ENCODE measurements around the gene LHX4.

LHX4 gene

GRCh38 chr1:180235502-180236239 is 5.6 kb downstream of the LHX4 start:
- TF ChIP-seq ZNF8 (CRISPR knock-in tag; IDR thresholded peaks at IDR 0.05): no peak
- no peak for TF ChIP-seq ZNF70 (CRISPR knock-in tag; IDR thresholded peaks at IDR 0.05)
- ATAC-seq: no peak

- TF ChIP-seq ZFP3 (CRISPR knock-in tag; IDR thresholded peaks at IDR 0.05) (no peak), ARNTL (CRISPR knock-in tag; IDR thresholded peaks at IDR 0.05; ENCODE audit: borderline replicate concordance, low read depth) (no peak), TSHZ2 (CRISPR knock-in tag; IDR thresholded peaks at IDR 0.05) (no peak), POU6F1 (CRISPR knock-in tag; IDR thresholded peaks at IDR 0.05; ENCODE audit: borderline replicate concordance, low read depth) (no peak), PATZ1 (CRISPR knock-in tag; IDR thresholded peaks at IDR 0.05; ENCODE audit: borderline replicate concordance) (no peak), ZNF565 (CRISPR knock-in tag; conservative IDR thresholded peaks at IDR 0.05; ENCODE audit: low read depth) (no peak), TCF4 (CRISPR knock-in tag; IDR thresholded peaks at IDR 0.05; ENCODE audit: borderline replicate concordance) (no peak), TOX (CRISPR knock-in tag; IDR thresholded peaks at IDR 0.05; ENCODE audit: borderline replicate concordance) (no peak), SNAI2 (CRISPR knock-in tag; IDR thresholded peaks at IDR 0.05) (no peak), ZNF8 (CRISPR knock-in tag; IDR thresholded peaks at IDR 0.05) (no peak), ZFP30 (CRISPR knock-in tag; IDR thresholded peaks at IDR 0.05) (no peak), RARB (CRISPR knock-in tag; IDR thresholded peaks at IDR 0.05) (no peak), PPARA (CRISPR knock-in tag; IDR thresholded peaks at IDR 0.05; ENCODE audit: borderline replicate concordance) (no peak), ESRRG (CRISPR knock-in tag; IDR thresholded peaks at IDR 0.05) (no peak), ZNF70 (CRISPR knock-in tag; IDR thresholded peaks at IDR 0.05) (no peak), OSR1 (CRISPR knock-in tag; IDR thresholded peaks at IDR 0.05) (no peak), CSDC2 (CRISPR knock-in tag; IDR thresholded peaks at IDR 0.05) (no peak), BACH2 (CRISPR knock-in tag; IDR thresholded peaks at IDR 0.05; ENCODE audit: borderline replicate concordance) (no peak)
- no peak for ATAC-seq
Measured at GRCh38 chr1:180236698-180237509, 6.8 kb downstream of the LHX4 start.

GRCh38 chr1:180237869-180238476 is 7.9 kb downstream of the LHX4 start:
- TF ChIP-seq RARB (CRISPR knock-in tag; IDR thresholded peaks at IDR 0.05) (no peak), PATZ1 (CRISPR knock-in tag; IDR thresholded peaks at IDR 0.05; ENCODE audit: borderline replicate concordance) (no peak), ZC3H10 (CRISPR knock-in tag; IDR thresholded peaks at IDR 0.05) (no peak), BACH2 (CRISPR knock-in tag; IDR thresholded peaks at IDR 0.05; ENCODE audit: borderline replicate concordance) (no peak), GLIS3 (CRISPR knock-in tag; IDR thresholded peaks at IDR 0.05) (no peak), ZFP30 (CRISPR knock-in tag; IDR thresholded peaks at IDR 0.05) (no peak), ZFP3 (CRISPR knock-in tag; IDR thresholded peaks at IDR 0.05) (no peak), TSHZ2 (CRISPR knock-in tag; IDR thresholded peaks at IDR 0.05) (no peak), SNAI2 (CRISPR knock-in tag; IDR thresholded peaks at IDR 0.05) (no peak), OSR1 (CRISPR knock-in tag; IDR thresholded peaks at IDR 0.05) (no peak), ZNF70 (CRISPR knock-in tag; IDR thresholded peaks at IDR 0.05) (no peak), POU6F1 (CRISPR knock-in tag; IDR thresholded peaks at IDR 0.05; ENCODE audit: borderline replicate concordance, low read depth) (no peak), ISL1 (CRISPR knock-in tag; IDR thresholded peaks at IDR 0.05) (no peak)
- no peak for ATAC-seq
